ENCODE results near the gene ABCC8.

DNA sequence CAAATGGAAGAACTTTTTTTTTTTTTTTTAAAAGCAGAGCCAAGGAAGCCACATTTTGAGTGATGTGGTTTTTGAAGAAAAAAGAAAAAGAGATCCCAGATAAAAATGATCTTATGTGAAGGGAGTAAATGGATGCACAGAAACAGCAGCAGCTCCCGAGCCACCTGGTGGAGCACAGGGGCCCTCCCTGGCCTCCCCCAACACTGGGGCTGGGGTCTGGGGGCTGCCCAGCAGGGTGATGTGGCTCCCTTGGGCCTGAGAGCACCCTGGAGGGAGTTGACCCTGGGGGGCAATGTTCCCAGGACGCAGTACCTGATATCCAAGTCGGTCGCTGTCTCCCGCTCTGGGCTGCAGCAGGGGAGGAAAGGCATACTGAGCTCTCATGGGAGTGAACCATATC is 61.7 kb downstream of the ABCC8 start:
- TF ChIP-seq, protein P1, sequence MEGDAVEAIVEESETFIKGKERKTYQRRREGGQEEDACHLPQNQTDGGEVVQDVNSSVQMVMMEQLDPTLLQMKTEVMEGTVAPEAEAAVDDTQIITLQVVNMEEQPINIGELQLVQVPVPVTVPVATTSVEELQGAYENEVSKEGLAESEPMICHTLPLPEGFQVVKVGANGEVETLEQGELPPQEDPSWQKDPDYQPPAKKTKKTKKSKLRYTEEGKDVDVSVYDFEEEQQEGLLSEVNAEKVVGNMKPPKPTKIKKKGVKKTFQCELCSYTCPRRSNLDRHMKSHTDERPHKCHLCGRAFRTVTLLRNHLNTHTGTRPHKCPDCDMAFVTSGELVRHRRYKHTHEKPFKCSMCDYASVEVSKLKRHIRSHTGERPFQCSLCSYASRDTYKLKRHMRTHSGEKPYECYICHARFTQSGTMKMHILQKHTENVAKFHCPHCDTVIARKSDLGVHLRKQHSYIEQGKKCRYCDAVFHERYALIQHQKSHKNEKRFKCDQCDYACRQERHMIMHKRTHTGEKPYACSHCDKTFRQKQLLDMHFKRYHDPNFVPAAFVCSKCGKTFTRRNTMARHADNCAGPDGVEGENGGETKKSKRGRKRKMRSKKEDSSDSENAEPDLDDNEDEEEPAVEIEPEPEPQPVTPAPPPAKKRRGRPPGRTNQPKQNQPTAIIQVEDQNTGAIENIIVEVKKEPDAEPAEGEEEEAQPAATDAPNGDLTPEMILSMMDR (IDR thresholded peaks at IDR 0.05): no peak
- no peak for TF ChIP-seq POLR2A (IDR thresholded peaks at IDR 0.05)

Measured in right lobe of liver (tissue), 4 donors.